SK-N-SH (cell line): ENCODE results near the gene WDR45. TPM values are rescaled to one million over a fixed set of nuclear protein-coding genes. Genes with fewer than 3 reads are reported as not detected.

Experiments used
- CTCF ChIA-PET: fragments of 300-600, 350-600 bp; formaldehyde crosslinking; extraction: SDS; loops from one replicate; lab custom pipeline; 2021; lab: Yijun Ruan, JAX
- POLR2A ChIA-PET: fragments of 350-600 bp; sonication (Branson Sonifier 250); formaldehyde crosslinking; extraction: SDS; loops from one replicate; lab custom pipeline; 2020; ENCODE audit warnings: antibody characterized with exemption, inconsistent platforms; lab: Yijun Ruan, JAX
- DNase-seq: peaks from one replicate; pipeline ENCODE4 v3.0.0; 2012
- H2AFZ ChIP-seq: fragments of 200-600 bp; sonication (generic); 2 replicates; pipeline ENCODE4 v1.8.1; 2016; ENCODE audit warnings: antibody characterized with exemption, mild to moderate bottlenecking, low read depth
- H3F3A ChIP-seq: fragments of 200-600 bp; sonication (generic); replicated peaks from 2 replicates; pipeline ENCODE3; 2016; ENCODE audit warnings: antibody characterized with exemption, mild to moderate bottlenecking; ENCODE audit not compliant: insufficient read depth
- H3K27ac ChIP-seq, 2 experiments: fragments of 200-500 bp in 1 of 2; fragments of 200-600 bp in 1 of 2; sonication (Bioruptor generic) in 1 of 2; sonication (generic), shearing (Covaris generic) in 1 of 2; 2 replicates each; pipeline versions ENCODE4 v1.5.1 to v1.6.1; 2014 to 2016; ENCODE audit warnings: low read depth in 2 of 2, inconsistent platforms in 1 of 2, low read length in 1 of 2, mild to moderate bottlenecking in 1 of 2, mixed read lengths in 1 of 2
- H3K27me3 ChIP-seq: fragments of 200-600 bp; sonication (generic), shearing (Covaris generic); 2 replicates; pipeline ENCODE4 v1.6.1; 2016; ENCODE audit warnings: mixed run types; ENCODE audit not compliant: insufficient read depth
- H3K36me3 ChIP-seq, 2 experiments: fragments of 200-500 bp in 1 of 2; fragments of 200-600 bp in 1 of 2; sonication (Bioruptor generic) in 1 of 2; sonication (generic) in 1 of 2; replicated peaks in 1 of 2; 2 replicates each; pipeline versions ENCODE3 to v1.5.1; 2014 to 2016; ENCODE audit warnings: low read length in 1 of 2, mild to moderate bottlenecking in 1 of 2; ENCODE audit not compliant: insufficient read depth in 2 of 2, control insufficient read depth in 1 of 2
- H3K4me1 ChIP-seq, 2 experiments: fragments of 200-500 bp in 1 of 2; fragments of 200-600 bp in 1 of 2; sonication (Bioruptor generic) in 1 of 2; sonication (generic), shearing (Covaris generic) in 1 of 2; 2 replicates each; pipeline versions ENCODE4 v1.5.1 to v1.6.1; 2014 to 2016; ENCODE audit warnings: low read depth in 1 of 2, low read length in 1 of 2, mixed run types in 1 of 2; ENCODE audit not compliant: insufficient read depth in 2 of 2, control insufficient read depth in 1 of 2
- H3K4me2 ChIP-seq: fragments of 200-600 bp; sonication (generic), shearing (Covaris generic); 2 replicates; pipeline ENCODE4 v1.6.1; 2017; ENCODE audit warnings: mixed run types
- H3K4me3 ChIP-seq, 2 experiments: fragments of 200-500 bp in 1 of 2; fragments of 200-600 bp in 1 of 2; sonication (Bioruptor generic) in 1 of 2; sonication (generic), shearing (Covaris generic) in 1 of 2; 2 replicates each; pipeline versions ENCODE4 v1.5.1 to v1.8.1; 2014 to 2016; ENCODE audit warnings: low read depth in 2 of 2, inconsistent platforms in 1 of 2, low read length in 1 of 2, mild to moderate bottlenecking in 1 of 2, mixed read lengths in 1 of 2, moderate library complexity in 1 of 2
- H3K79me2 ChIP-seq: fragments of 200-600 bp; sonication (generic); 2 replicates; pipeline ENCODE4 v1.8.1; 2017; ENCODE audit warnings: mild to moderate bottlenecking; ENCODE audit not compliant: insufficient read depth
- H3K9ac ChIP-seq: fragments of 200-600 bp; sonication (generic); 2 replicates; pipeline ENCODE4 v1.6.1; 2017; ENCODE audit warnings: mixed run types
- H3K9me2 ChIP-seq: fragments of 200-600 bp; sonication (generic); 2 replicates; pipeline ENCODE4 v1.6.1; 2017; ENCODE audit warnings: mixed run types
- H3K9me3 ChIP-seq: fragments of 200-600 bp; sonication (generic); 2 replicates; pipeline ENCODE4 v1.6.1; 2017; ENCODE audit warnings: mixed run types, mild to moderate bottlenecking, moderate library complexity
- H4K20me1 ChIP-seq: fragments of 200-600 bp; sonication (generic); 2 replicates; pipeline ENCODE4 v1.6.1; 2017; ENCODE audit warnings: mild to moderate bottlenecking, mixed run types; ENCODE audit not compliant: insufficient read depth
- ELF1 ChIP-seq: IDR thresholded peaks from 2 replicates; pipeline ENCODE4 v1.4.0; 2012
- EZH2phosphoT487 ChIP-seq: fragments of 200-600 bp; sonication (generic); IDR thresholded peaks from 2 replicates; pipeline ENCODE4 v1.6.1; 2017; ENCODE audit warnings: low read depth, mixed run types, mild to moderate bottlenecking, antibody characterized with exemption, moderate library complexity, borderline replicate concordance
- FOXJ3 ChIP-seq: sonication (generic); formaldehyde crosslinking; IDR thresholded peaks from 2 replicates; pipeline ENCODE4 v1.5.1; 2020; ENCODE audit warnings: mild to moderate bottlenecking, missing genetic modification reagents
- MEF2A ChIP-seq: IDR thresholded peaks from 2 replicates; pipeline ENCODE4 v1.4.0; 2012; ENCODE audit warnings: low read depth, borderline replicate concordance
- REST ChIP-seq: IDR thresholded peaks from 2 replicates; pipeline ENCODE4 v1.6.1; 2012; ENCODE audit warnings: mild to moderate bottlenecking, low read depth, low read length, moderate library complexity
- RFX5 ChIP-seq: IDR thresholded peaks from 2 replicates; pipeline ENCODE4 v1.6.1; 2012; ENCODE audit warnings: mild to moderate bottlenecking, improper control_type of control experiment, low read length
- SIN3A ChIP-seq: IDR thresholded peaks from 2 replicates; pipeline ENCODE4 v1.6.1; 2012; ENCODE audit warnings: low read depth, mild to moderate bottlenecking, low read length, moderate library complexity, borderline replicate concordance
- USF1 ChIP-seq: IDR thresholded peaks from 2 replicates; pipeline ENCODE4 v1.4.0; 2012; ENCODE audit warnings: low read depth, borderline replicate concordance
- ZBTB33 ChIP-seq: IDR thresholded peaks from 2 replicates; pipeline ENCODE4 v1.4.0; 2012; ENCODE audit warnings: low read depth, borderline replicate concordance
- WGBS: methylation state at CpG from one replicate; pipeline ENCODE4 v1.1.6; 2017; ENCODE audit warnings: low lambda C conversion rate; 5-methylcytosine and 5-hydroxymethylcytosine counted together
- polyA plus RNA-seq, 3 experiments: library from polyadenylated mRNA; depleted of rRNA; stranded (reverse); fragments of >200 nt; gene quantifications; 2 replicates each; pipeline ENCODE4 v1.2.3, GENCODE V29; 2012
- TF ChIP-seq, protein P1 (sequence below): IDR thresholded peaks from 2 replicates; pipeline ENCODE4; 2012
- TF ChIP-seq, protein P2 (sequence below): fragments of 150-350 bp; IDR thresholded peaks from 2 replicates; pipeline ENCODE4 v1.6.1; 2017; ENCODE audit warnings: antibody characterized with exemption, low read length, low read depth, borderline replicate concordance

The WDR45 gene
- polyA plus RNA-seq, 1 of the 3 experiments (the other 2 are of a cell fraction): 108 TPM

- H3K79me2 ChIP-seq: peaks cover 24% of the 10 kb centered on the region
- peaks cover 0 to 9% of the 10 kb centered on the region in 2 experiments; a peak in 1 of 4 replicates for H3K4me1 ChIP-seq
- H3K9ac ChIP-seq: peak overlapping the region; percentile 80; the same call in 1 of the 2 replicates
- POLR2A ChIA-PET: no interaction called here
- H3K27me3 ChIP-seq: no peaks in the 10 kb centered on the region
- H3K4me2 ChIP-seq: peak overlapping the region; percentile 89
- no peaks in the 10 kb centered on the region for H3K9me3 ChIP-seq
- TF ChIP-seq ZBTB33 (no peak), USF1 (no peak), FOXJ3 (no peak), RFX5 (no peak), SIN3A (no peak), MEF2A (no peak)
- TF ChIP-seq, protein P1, sequence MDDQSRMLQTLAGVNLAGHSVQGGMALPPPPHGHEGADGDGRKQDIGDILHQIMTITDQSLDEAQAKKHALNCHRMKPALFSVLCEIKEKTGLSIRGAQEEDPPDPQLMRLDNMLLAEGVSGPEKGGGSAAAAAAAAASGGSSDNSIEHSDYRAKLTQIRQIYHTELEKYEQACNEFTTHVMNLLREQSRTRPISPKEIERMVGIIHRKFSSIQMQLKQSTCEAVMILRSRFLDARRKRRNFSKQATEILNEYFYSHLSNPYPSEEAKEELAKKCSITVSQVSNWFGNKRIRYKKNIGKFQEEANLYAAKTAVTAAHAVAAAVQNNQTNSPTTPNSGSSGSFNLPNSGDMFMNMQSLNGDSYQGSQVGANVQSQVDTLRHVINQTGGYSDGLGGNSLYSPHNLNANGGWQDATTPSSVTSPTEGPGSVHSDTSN: 0 out of 2 replicates have a peak, but pooled peaks have one; percentile 22
- no peaks in the 10 kb centered on the region for H3K9me2 ChIP-seq
- no peaks in the 10 kb centered on the region for H3F3A ChIP-seq
- no peak overlapping the region; a peak in 1 of 4 replicates for H3K27ac ChIP-seq
- WGBS: 79% methylated on average over 44 of the region's 63 CpGs
- no peak overlapping the region for H2AFZ ChIP-seq
- 0 out of 2 replicates have a peak, but pooled peaks cover 5% of the 10 kb centered on the region for H4K20me1 ChIP-seq
- CTCF ChIA-PET: no interaction called here
- peak overlapping the region; percentile 61 to 95 for H3K4me3 ChIP-seq
- peaks cover 0 to 3% of the 10 kb centered on the region in 2 experiments for H3K36me3 ChIP-seq
- peak; percentile 71 for DNase-seq
Measured at GRCh38 chrX:49071877-49072711, 7.6 kb downstream of the WDR45 start.

DNA sequence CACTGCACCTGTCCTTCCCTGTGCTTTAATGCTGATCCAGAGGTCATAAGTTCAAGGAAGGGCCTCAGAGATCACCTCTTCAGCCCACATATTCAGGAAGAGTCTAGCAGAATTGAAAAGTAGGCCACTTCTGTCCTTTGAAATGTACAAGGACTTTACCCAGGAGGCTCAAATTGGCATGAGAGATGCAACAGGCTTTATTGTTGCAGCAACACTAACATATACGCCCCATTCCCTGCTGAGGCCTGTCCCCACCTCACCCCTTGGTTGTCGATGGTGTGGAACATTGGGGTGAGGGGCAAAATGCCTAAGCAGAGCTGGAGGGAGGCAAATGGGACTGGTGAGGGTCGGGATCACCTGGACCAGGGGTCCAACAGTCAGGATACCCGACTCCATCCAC lies 8.7 kb downstream of the WDR45 start:
- no peak overlapping the region for H3K9ac ChIP-seq
- no peaks in the 10 kb centered on the region for H3K36me3 ChIP-seq
- H3K4me3 ChIP-seq: no peak overlapping the region
- 95% methylated on average over 4 of the region's 4 CpGs for WGBS
- H3K27me3 ChIP-seq: no peaks in the 10 kb centered on the region
- 0 out of 2 replicates have a peak, but pooled peaks cover 5% of the 10 kb centered on the region for H4K20me1 ChIP-seq
- no peaks in the 10 kb centered on the region for H3K9me3 ChIP-seq
- TF ChIP-seq ELF1: no peak
- no peak for TF ChIP-seq EZH2phosphoT487
- TF ChIP-seq, protein P2, sequence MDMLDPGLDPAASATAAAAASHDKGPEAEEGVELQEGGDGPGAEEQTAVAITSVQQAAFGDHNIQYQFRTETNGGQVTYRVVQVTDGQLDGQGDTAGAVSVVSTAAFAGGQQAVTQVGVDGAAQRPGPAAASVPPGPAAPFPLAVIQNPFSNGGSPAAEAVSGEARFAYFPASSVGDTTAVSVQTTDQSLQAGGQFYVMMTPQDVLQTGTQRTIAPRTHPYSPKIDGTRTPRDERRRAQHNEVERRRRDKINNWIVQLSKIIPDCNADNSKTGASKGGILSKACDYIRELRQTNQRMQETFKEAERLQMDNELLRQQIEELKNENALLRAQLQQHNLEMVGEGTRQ: no peak
- TF ChIP-seq, protein P1: no peak
- no peak for TF ChIP-seq REST
- no peak for TF ChIP-seq ZBTB33
- DNase-seq: no peak
- H3K4me2 ChIP-seq: no peak overlapping the region
- H3K4me1 ChIP-seq: peaks cover 0 to 9% of the 10 kb centered on the region in 2 experiments; a peak in 1 of 4 replicates
- ChIA-PET CTCF (no interaction called here), POLR2A (no interaction called here)
- no peaks in the 10 kb centered on the region for H3K9me2 ChIP-seq
- no peak overlapping the region for H2AFZ ChIP-seq
- peaks cover 24% of the 10 kb centered on the region for H3K79me2 ChIP-seq
- no peak overlapping the region for H3K27ac ChIP-seq
- H3F3A ChIP-seq: no peaks in the 10 kb centered on the region
